GM23338 (cell line): Measurements from ENCODE around the gene FAF1. TPM values are rescaled to one million over a fixed set of nuclear protein-coding genes. Genes with fewer than 3 reads are reported as not detected.

Experiments
- ATAC-seq: fragments of 200-7000 bp; cut with Tn5 transposase; 3 replicates; pipeline ENCODE4 v1.9.1; 2020
- DNase-seq: peaks from one replicate; pipeline ENCODE4 v3.0.0-alpha.2; 2015; ENCODE audit warnings: low spot score
- H2AFZ ChIP-seq: fragments of 200-600 bp; sonication (generic); 2 replicates; pipeline ENCODE4 v1.8.0; 2016; ENCODE audit warnings: antibody characterized with exemption, mild to moderate bottlenecking, moderate library complexity
- H3F3A ChIP-seq: fragments of 200-600 bp; sonication (generic); replicated peaks from 2 replicates; pipeline ENCODE4 v1.8.0; 2017; ENCODE audit warnings: antibody characterized with exemption, mixed run types, low read depth
- H3K27ac ChIP-seq: fragments of 200-600 bp; sonication (generic); 2 replicates; pipeline ENCODE4 v1.6.1; 2016; ENCODE audit warnings: low read depth
- H3K27me3 ChIP-seq: fragments of 200-600 bp; sonication (generic); 2 replicates; pipeline ENCODE4 v1.8.0; 2016; ENCODE audit warnings: mild to moderate bottlenecking, mixed run types, moderate library complexity; ENCODE audit not compliant: insufficient read depth
- H3K36me3 ChIP-seq: fragments of 200-600 bp; sonication (generic); 2 replicates; pipeline ENCODE4 v1.8.0; 2016; ENCODE audit warnings: mild to moderate bottlenecking; ENCODE audit not compliant: insufficient read depth
- H3K4me1 ChIP-seq: fragments of 200-600 bp; sonication (generic); 2 replicates; pipeline ENCODE4 v1.8.0; 2016; ENCODE audit warnings: mild to moderate bottlenecking, moderate library complexity; ENCODE audit not compliant: insufficient read depth
- H3K4me2 ChIP-seq: fragments of 200-600 bp; sonication (generic); 2 replicates; pipeline ENCODE4 v1.7.1; 2017; ENCODE audit warnings: mixed run types
- H3K4me3 ChIP-seq: fragments of 200-600 bp; sonication (generic); 2 replicates; pipeline ENCODE4 v1.6.1; 2016; ENCODE audit warnings: mixed run types
- H3K79me2 ChIP-seq: fragments of 200-600 bp; sonication (generic); replicated peaks from 2 replicates; pipeline ENCODE4 v1.8.0; 2017; ENCODE audit warnings: mild to moderate bottlenecking; ENCODE audit not compliant: insufficient read depth
- H3K9me2 ChIP-seq: fragments of 200-600 bp; sonication (generic); 2 replicates; pipeline ENCODE4 v1.8.0; 2017; ENCODE audit not compliant: insufficient read depth
- H4K20me1 ChIP-seq: fragments of 200-600 bp; sonication (generic); replicated peaks from 2 replicates; pipeline ENCODE4 v1.8.0; 2017; ENCODE audit warnings: mild to moderate bottlenecking; ENCODE audit not compliant: insufficient read depth
- H3K27ac Mint-ChIP-seq: 2 replicates; pipeline ENCODE4 v1.8.0; 2020; ENCODE audit warnings: inconsistent platforms, mild to moderate bottlenecking, moderate library complexity, mixed read lengths
- H3K27me3 Mint-ChIP-seq: 3 replicates; pipeline ENCODE4 v1.8.0; 2022; ENCODE audit warnings: low read depth, mild to moderate bottlenecking, moderate library complexity, mixed read lengths, inconsistent platforms; ENCODE audit not compliant: insufficient read depth, poor library complexity
- H3K36me3 Mint-ChIP-seq: 3 replicates; pipeline ENCODE4 v1.8.0; 2021; ENCODE audit warnings: low read depth, mild to moderate bottlenecking, inconsistent platforms, moderate library complexity, mixed read lengths
- H3K4me1 Mint-ChIP-seq: 3 replicates; pipeline ENCODE4 v1.8.0; 2020; ENCODE audit warnings: mild to moderate bottlenecking, inconsistent platforms, mixed read lengths
- H3K4me3 Mint-ChIP-seq: 3 replicates; pipeline ENCODE4 v1.8.0; 2021; ENCODE audit warnings: moderate library complexity, mild to moderate bottlenecking, inconsistent platforms, mixed read lengths
- H3K9me3 Mint-ChIP-seq: 3 replicates; pipeline ENCODE4 v1.8.0; 2020; ENCODE audit warnings: moderate library complexity, mild to moderate bottlenecking, inconsistent platforms, mixed read lengths
- CREB1 ChIP-seq: fragments of 250-450 bp; sonication (Bioruptor Pico); IDR thresholded peaks from 2 replicates; pipeline ENCODE4 v1.5.0; 2020; ENCODE audit warnings: low read depth, mild to moderate bottlenecking, moderate library complexity
- ETS1 ChIP-seq: IDR thresholded peaks from 2 replicates; pipeline ENCODE4 v1.6.1; 2016; ENCODE audit warnings: antibody characterized with exemption
- EZH2 ChIP-seq: fragments of 200-600 bp; sonication (generic); IDR thresholded peaks from one replicate; pipeline ENCODE4 v1.8.0; 2017; ENCODE audit warnings: antibody characterized with exemption, mild to moderate bottlenecking, low read depth; ENCODE audit not compliant: unreplicated experiment
- EZH2phosphoT487 ChIP-seq: fragments of 200-600 bp; sonication (generic); IDR thresholded peaks from one replicate; pipeline ENCODE4 v1.8.1; 2018; ENCODE audit warnings: antibody characterized with exemption; ENCODE audit not compliant: unreplicated experiment
- JUNB ChIP-seq: IDR thresholded peaks from one replicate; pipeline ENCODE4 v1.6.1; 2016; ENCODE audit warnings: antibody characterized with exemption; ENCODE audit not compliant: unreplicated experiment
- NANOG ChIP-seq: IDR thresholded peaks from 2 replicates; pipeline ENCODE4 v1.6.1; 2016; ENCODE audit warnings: antibody characterized with exemption, borderline replicate concordance
- POLR2AphosphoS5 ChIP-seq: IDR thresholded peaks from 2 replicates; pipeline ENCODE4 v1.6.1; 2016; ENCODE audit warnings: antibody characterized with exemption, low read depth
- STAT1 ChIP-seq: IDR thresholded peaks from one replicate; pipeline ENCODE4 v1.6.1; 2016; ENCODE audit warnings: antibody characterized with exemption; ENCODE audit not compliant: unreplicated experiment
- ZNF114 ChIP-seq: fragments of 250-450 bp; sonication (Bioruptor Pico); IDR thresholded peaks from 2 replicates; pipeline ENCODE4 v1.5.0; 2020; ENCODE audit warnings: mild to moderate bottlenecking, moderate library complexity
- ZNF331 ChIP-seq: fragments of 250-450 bp; sonication (Bioruptor Pico); IDR thresholded peaks from 2 replicates; pipeline ENCODE4 v1.5.0; 2020; ENCODE audit warnings: low read depth, mild to moderate bottlenecking, moderate library complexity
- polyA plus RNA-seq: library from polyadenylated mRNA; unstranded; fragments of >200 nt; fragmentation: Nextera tagmentation; extraction: Ambion mirVana; gene quantifications from 2 replicates; pipeline ENCODE4 v1.2.1, GENCODE V29; 2016
- total RNA-seq: library from RNA; depleted of rRNA; stranded (reverse); fragments of >200 nt; shearing (Covaris generic); gene quantifications from 2 replicates; pipeline ENCODE4 v1.2.3, GENCODE V29; 2014
- TF ChIP-seq, protein P1 (sequence below), 2 experiments: fragments of 200-600 bp in 1 of 2; sonication (generic) in 1 of 2; conservative IDR thresholded peaks; 2 replicates each; pipeline versions ENCODE4 v1.5.1 to v1.6.1; 2016 to 2017; ENCODE audit warnings: antibody characterized with exemption in 2 of 2, low read depth in 2 of 2, mild to moderate bottlenecking in 2 of 2, moderate library complexity in 1 of 2
- TF ChIP-seq, protein P2 (sequence below): IDR thresholded peaks from one replicate; pipeline ENCODE4 v1.6.1; 2018; ENCODE audit warnings: antibody characterized with exemption; ENCODE audit not compliant: unreplicated experiment
- TF ChIP-seq, protein P3 (sequence below): fragments of 250-450 bp; sonication (Bioruptor Pico); IDR thresholded peaks from 2 replicates; pipeline ENCODE4 v1.5.0; 2020; ENCODE audit warnings: mild to moderate bottlenecking, moderate library complexity

Gene FAF1
- total and polyA plus RNA-seq, 2 experiments from 2014 or later, result 24.1 to 53.2 TPM

DNA sequence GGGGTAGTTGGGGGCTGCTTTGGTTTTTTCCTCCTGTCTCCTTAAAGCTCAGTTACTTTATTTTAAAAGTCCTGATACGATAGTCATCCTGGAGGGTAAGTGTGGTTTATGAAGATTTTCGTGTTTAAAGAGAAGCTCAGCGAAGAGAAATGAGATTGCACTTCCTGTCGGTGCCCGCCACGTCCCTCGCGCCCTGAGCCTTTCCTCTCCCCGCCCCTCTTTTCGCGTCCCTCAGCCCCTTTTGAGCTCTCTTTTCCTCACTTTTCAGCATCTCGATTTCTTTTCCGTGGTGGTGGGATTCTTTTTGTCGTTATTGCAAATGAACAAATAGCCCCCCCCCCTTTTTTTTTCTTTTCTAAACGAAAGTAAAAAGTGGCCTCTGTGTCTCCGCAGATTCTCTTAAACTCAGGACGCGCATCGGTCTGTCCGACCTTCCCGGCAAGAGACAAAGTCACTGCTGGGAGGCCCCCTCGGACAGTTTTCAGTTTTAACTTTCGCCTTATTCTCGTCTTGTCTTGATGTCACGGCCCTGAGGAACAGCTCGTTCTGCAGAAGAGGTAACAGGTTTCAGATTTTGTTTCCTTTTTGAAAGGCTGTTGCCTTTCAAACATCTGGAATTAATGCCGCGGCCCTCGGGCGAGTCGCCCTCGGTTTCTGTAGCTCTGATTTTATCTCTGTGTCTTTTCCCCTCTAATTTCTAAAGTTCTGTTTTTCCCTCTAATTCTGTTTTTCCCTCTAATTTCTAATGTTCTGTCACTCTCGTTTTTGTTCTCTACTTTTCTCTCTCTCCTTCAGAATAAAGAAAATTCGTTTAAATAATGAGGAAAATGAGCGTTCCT lies 535.8 kb downstream of the FAF1 start:
- peaks cover 17% of the 10 kb centered on the region; the same call in 1 of the 2 replicates for H3F3A ChIP-seq
- no peaks in the 10 kb centered on the region for H3K9me2 ChIP-seq
- H4K20me1 ChIP-seq, result peaks cover 42% of the 10 kb centered on the region
- no peaks in the 10 kb centered on the region for H3K79me2 ChIP-seq
- peaks cover 37% of the 10 kb centered on the region for H3K4me1 ChIP-seq
- DNase-seq (peak; percentile 52), ATAC-seq (no peak)
- H2AFZ ChIP-seq, result no peak overlapping the region
- H3K27me3 Mint-ChIP-seq, result peaks cover 99% of the 10 kb centered on the region
- H3K4me3 ChIP-seq, result peak overlapping the region; percentile 75
- TF ChIP-seq ZNF114 (CRISPR knock-in tag), result no peak
- no peak for TF ChIP-seq ETS1
- TF ChIP-seq CREB1 (CRISPR knock-in tag), result no peak
- TF ChIP-seq, protein P1, sequence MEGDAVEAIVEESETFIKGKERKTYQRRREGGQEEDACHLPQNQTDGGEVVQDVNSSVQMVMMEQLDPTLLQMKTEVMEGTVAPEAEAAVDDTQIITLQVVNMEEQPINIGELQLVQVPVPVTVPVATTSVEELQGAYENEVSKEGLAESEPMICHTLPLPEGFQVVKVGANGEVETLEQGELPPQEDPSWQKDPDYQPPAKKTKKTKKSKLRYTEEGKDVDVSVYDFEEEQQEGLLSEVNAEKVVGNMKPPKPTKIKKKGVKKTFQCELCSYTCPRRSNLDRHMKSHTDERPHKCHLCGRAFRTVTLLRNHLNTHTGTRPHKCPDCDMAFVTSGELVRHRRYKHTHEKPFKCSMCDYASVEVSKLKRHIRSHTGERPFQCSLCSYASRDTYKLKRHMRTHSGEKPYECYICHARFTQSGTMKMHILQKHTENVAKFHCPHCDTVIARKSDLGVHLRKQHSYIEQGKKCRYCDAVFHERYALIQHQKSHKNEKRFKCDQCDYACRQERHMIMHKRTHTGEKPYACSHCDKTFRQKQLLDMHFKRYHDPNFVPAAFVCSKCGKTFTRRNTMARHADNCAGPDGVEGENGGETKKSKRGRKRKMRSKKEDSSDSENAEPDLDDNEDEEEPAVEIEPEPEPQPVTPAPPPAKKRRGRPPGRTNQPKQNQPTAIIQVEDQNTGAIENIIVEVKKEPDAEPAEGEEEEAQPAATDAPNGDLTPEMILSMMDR (conservative IDR thresholded peaks at IDR 0.05; ENCODE audit: low read depth in 2 of 2), result no peak
- TF ChIP-seq STAT1, result no peak
- TF ChIP-seq POLR2AphosphoS5, result no peak
- TF ChIP-seq, protein P2, sequence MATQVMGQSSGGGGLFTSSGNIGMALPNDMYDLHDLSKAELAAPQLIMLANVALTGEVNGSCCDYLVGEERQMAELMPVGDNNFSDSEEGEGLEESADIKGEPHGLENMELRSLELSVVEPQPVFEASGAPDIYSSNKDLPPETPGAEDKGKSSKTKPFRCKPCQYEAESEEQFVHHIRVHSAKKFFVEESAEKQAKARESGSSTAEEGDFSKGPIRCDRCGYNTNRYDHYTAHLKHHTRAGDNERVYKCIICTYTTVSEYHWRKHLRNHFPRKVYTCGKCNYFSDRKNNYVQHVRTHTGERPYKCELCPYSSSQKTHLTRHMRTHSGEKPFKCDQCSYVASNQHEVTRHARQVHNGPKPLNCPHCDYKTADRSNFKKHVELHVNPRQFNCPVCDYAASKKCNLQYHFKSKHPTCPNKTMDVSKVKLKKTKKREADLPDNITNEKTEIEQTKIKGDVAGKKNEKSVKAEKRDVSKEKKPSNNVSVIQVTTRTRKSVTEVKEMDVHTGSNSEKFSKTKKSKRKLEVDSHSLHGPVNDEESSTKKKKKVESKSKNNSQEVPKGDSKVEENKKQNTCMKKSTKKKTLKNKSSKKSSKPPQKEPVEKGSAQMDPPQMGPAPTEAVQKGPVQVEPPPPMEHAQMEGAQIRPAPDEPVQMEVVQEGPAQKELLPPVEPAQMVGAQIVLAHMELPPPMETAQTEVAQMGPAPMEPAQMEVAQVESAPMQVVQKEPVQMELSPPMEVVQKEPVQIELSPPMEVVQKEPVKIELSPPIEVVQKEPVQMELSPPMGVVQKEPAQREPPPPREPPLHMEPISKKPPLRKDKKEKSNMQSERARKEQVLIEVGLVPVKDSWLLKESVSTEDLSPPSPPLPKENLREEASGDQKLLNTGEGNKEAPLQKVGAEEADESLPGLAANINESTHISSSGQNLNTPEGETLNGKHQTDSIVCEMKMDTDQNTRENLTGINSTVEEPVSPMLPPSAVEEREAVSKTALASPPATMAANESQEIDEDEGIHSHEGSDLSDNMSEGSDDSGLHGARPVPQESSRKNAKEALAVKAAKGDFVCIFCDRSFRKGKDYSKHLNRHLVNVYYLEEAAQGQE, result no peak
- TF ChIP-seq ZNF331, result no peak
- TF ChIP-seq JUNB, result no peak
- peak; percentile 99 for TF ChIP-seq EZH2
- no peak for TF ChIP-seq NANOG
- peak; percentile 55 for TF ChIP-seq EZH2phosphoT487
- TF ChIP-seq, protein P3, sequence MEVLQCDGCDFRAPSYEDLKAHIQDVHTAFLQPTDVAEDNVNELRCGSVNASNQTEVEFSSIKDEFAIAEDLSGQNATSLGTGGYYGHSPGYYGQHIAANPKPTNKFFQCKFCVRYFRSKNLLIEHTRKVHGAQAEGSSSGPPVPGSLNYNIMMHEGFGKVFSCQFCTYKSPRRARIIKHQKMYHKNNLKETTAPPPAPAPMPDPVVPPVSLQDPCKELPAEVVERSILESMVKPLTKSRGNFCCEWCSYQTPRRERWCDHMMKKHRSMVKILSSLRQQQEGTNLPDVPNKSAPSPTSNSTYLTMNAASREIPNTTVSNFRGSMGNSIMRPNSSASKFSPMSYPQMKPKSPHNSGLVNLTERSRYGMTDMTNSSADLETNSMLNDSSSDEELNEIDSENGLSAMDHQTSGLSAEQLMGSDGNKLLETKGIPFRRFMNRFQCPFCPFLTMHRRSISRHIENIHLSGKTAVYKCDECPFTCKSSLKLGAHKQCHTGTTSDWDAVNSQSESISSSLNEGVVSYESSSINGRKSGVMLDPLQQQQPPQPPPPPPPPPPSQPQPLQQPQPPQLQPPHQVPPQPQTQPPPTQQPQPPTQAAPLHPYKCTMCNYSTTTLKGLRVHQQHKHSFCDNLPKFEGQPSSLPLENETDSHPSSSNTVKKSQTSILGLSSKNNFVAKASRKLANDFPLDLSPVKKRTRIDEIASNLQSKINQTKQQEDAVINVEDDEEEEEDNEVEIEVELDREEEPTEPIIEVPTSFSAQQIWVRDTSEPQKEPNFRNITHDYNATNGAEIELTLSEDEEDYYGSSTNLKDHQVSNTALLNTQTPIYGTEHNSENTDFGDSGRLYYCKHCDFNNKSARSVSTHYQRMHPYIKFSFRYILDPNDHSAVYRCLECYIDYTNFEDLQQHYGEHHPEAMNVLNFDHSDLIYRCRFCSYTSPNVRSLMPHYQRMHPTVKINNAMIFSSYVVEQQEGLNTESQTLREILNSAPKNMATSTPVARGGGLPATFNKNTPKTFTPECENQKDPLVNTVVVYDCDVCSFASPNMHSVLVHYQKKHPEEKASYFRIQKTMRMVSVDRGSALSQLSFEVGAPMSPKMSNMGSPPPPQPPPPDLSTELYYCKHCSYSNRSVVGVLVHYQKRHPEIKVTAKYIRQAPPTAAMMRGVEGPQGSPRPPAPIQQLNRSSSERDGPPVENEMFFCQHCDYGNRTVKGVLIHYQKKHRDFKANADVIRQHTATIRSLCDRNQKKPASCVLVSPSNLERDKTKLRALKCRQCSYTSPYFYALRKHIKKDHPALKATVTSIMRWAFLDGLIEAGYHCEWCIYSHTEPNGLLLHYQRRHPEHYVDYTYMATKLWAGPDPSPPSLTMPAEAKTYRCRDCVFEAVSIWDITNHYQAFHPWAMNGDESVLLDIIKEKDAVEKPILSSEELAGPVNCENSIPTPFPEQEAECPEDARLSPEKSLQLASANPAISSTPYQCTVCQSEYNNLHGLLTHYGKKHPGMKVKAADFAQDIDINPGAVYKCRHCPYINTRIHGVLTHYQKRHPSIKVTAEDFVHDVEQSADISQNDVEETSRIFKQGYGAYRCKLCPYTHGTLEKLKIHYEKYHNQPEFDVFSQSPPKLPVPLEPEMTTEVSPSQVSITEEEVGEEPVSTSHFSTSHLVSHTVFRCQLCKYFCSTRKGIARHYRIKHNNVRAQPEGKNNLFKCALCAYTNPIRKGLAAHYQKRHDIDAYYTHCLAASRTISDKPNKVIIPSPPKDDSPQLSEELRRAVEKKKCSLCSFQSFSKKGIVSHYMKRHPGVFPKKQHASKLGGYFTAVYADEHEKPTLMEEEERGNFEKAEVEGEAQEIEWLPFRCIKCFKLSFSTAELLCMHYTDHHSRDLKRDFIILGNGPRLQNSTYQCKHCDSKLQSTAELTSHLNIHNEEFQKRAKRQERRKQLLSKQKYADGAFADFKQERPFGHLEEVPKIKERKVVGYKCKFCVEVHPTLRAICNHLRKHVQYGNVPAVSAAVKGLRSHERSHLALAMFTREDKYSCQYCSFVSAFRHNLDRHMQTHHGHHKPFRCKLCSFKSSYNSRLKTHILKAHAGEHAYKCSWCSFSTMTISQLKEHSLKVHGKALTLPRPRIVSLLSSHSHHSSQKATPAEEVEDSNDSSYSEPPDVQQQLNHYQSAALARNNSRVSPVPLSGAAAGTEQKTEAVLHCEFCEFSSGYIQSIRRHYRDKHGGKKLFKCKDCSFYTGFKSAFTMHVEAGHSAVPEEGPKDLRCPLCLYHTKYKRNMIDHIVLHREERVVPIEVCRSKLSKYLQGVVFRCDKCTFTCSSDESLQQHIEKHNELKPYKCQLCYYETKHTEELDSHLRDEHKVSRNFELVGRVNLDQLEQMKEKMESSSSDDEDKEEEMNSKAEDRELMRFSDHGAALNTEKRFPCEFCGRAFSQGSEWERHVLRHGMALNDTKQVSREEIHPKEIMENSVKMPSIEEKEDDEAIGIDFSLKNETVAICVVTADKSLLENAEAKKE, result no peak
- no peak overlapping the region for H3K27ac ChIP-seq
- peaks cover 4% of the 10 kb centered on the region; the same call in 2 of the 3 replicates for H3K36me3 Mint-ChIP-seq
- H3K4me3 Mint-ChIP-seq, result peak overlapping the region; percentile 76
- peak overlapping the region; percentile 93 for H3K4me2 ChIP-seq
- H3K4me1 Mint-ChIP-seq, result peaks cover 62% of the 10 kb centered on the region
- no peaks in the 10 kb centered on the region; the same call in 1 of the 2 replicates for H3K36me3 ChIP-seq
- H3K9me3 Mint-ChIP-seq, result peaks cover 6% of the 10 kb centered on the region
- peaks cover 100% of the 10 kb centered on the region for H3K27me3 ChIP-seq
- no peak overlapping the region for H3K27ac Mint-ChIP-seq
